Esophagus muscularis mucosa (tissue), 4 donors: ENCODE data around the gene SH3BP5L. TPM values are rescaled to one million over a fixed set of nuclear protein-coding genes. Genes with fewer than 3 reads are reported as not detected.

ENCODE experiments used
- DNase-seq: peaks from one replicate; pipeline ENCODE4 v3.0.0-alpha.2; 2017; ENCODE audit errors: extremely low spot score
- H3K27ac ChIP-seq, 4 donors: fragments of 200-600 bp; sonication (generic); replicated peaks in 1 of 4; 1 replicate in 3 of 4; 2 replicates in 1 of 4; pipeline ENCODE4 v1.5.1; 2016 to 2019; ENCODE audit warnings: mild to moderate bottlenecking in 1 of 4
- H3K27me3 ChIP-seq, 4 donors: fragments of 200-600 bp; sonication (generic); one replicate each; pipeline versions ENCODE4 v1.5.1 to v1.6.0; 2016 to 2019
- H3K36me3 ChIP-seq, 4 donors: fragments of 200-600 bp; sonication (generic); one replicate each; pipeline ENCODE4 v1.5.1; 2016 to 2019
- H3K4me1 ChIP-seq, 4 donors: fragments of 200-600 bp; sonication (generic); one replicate each; pipeline ENCODE4 v1.5.1; 2016 to 2019
- H3K4me3 ChIP-seq, 4 donors: fragments of 200-600 bp; sonication (generic); 1 replicate in 2 of 4; 2 replicates in 2 of 4; pipeline ENCODE4 v1.5.1; 2016 to 2019; ENCODE audit warnings: mild to moderate bottlenecking in 4 of 4, moderate library complexity in 1 of 4
- H3K9me3 ChIP-seq, 4 donors: fragments of 200-600 bp; sonication (generic); 1 replicate in 3 of 4; 2 replicates in 1 of 4; pipeline ENCODE4 v1.5.1; 2016 to 2019
- CTCF ChIP-seq, 3 experiments: fragments of 200-600 bp in 2 of 3; fragments of 450-650 bp in 1 of 3; sonication (generic) in 2 of 3; IDR thresholded peaks; one replicate each; pipeline ENCODE4 v1.5.1; 2017 to 2019; ENCODE audit warnings: antibody characterized with exemption in 3 of 3, mild to moderate bottlenecking in 2 of 3, moderate library complexity in 1 of 3
- EP300 ChIP-seq: sonication (generic); formaldehyde crosslinking; IDR thresholded peaks from one replicate; pipeline ENCODE4 v1.6.1; 2017; ENCODE audit warnings: antibody characterized with exemption
- POLR2A ChIP-seq: fragments of 450-650 bp; IDR thresholded peaks from one replicate; pipeline ENCODE4 v1.6.1; 2017; ENCODE audit warnings: antibody characterized with exemption, moderate library complexity, mild to moderate bottlenecking, low read depth
- POLR2AphosphoS5 ChIP-seq, 2 donors: sonication (generic); formaldehyde crosslinking; IDR thresholded peaks; one replicate each; pipeline ENCODE4 v1.6.1; 2017; ENCODE audit warnings: antibody characterized with exemption in 2 of 2
- WGBS: methylation state at CpG from one replicate; pipeline ENCODE4 v1.1.5; 2018; 5-methylcytosine and 5-hydroxymethylcytosine counted together
- intact Hi-C: fragments of 100-400 bp; cut with DNase I; formaldehyde crosslinking; loops from one replicate; pipeline ENCODE4 v1.15.1; 2023
- total RNA-seq, 4 donors: library from RNA; depleted of rRNA; stranded (reverse); fragments of >200 nt; gene quantifications; one replicate each; pipeline versions ENCODE4 v1.1.0 to v1.2.1, GENCODE V29; 2016

SH3BP5L gene
- total RNA-seq, 4 donors from 2014 or later: 19.9 to 36.2 (median 28.3) TPM

- intact Hi-C loops: no loop called here
- H3K27ac ChIP-seq: no peak overlapping the region
- no peak overlapping the region for H3K4me3 ChIP-seq
- no peaks in the 10 kb centered on the region for H3K27me3 ChIP-seq
- DNase-seq: no peak
- TF ChIP-seq POLR2AphosphoS5 (IDR thresholded peaks at IDR 0.05) (no peak), EP300 (no peak), POLR2A (no peak), CTCF (IDR thresholded peaks at IDR 0.05) (no peak)
- peaks cover 0 to 12% (median 3%) of the 10 kb centered on the region in 4 donors for H3K4me1 ChIP-seq
- H3K9me3 ChIP-seq: no peaks in the 10 kb centered on the region
- peaks cover 34 to 80% (median 76%) of the 10 kb centered on the region in 4 donors for H3K36me3 ChIP-seq
- WGBS: 95% methylated on average over 2 of the region's 2 CpGs
Measured at GRCh38 chr1:248851390-248851789, 25.7 kb upstream of the SH3BP5L start.

GRCh38 chr1:248850536-248851251 lies 25.0 kb upstream of the SH3BP5L start:
- H3K27ac ChIP-seq: no peak overlapping the region
- DNase-seq: no peak
- peaks cover 41 to 84% (median 81%) of the 10 kb centered on the region in 4 donors for H3K36me3 ChIP-seq
- intact Hi-C loops: no loop called here
- H3K9me3 ChIP-seq: no peaks in the 10 kb centered on the region
- TF ChIP-seq CTCF (IDR thresholded peaks at IDR 0.05) (no peak), POLR2A (no peak), EP300 (no peak), POLR2AphosphoS5 (IDR thresholded peaks at IDR 0.05) (no peak)
- 85% methylated on average over 2 of the region's 10 CpGs for WGBS
- no peaks in the 10 kb centered on the region for H3K27me3 ChIP-seq
- H3K4me1 ChIP-seq: peaks cover 0 to 12% (median 3%) of the 10 kb centered on the region in 4 donors
- H3K4me3 ChIP-seq: no peak overlapping the region

DNA sequence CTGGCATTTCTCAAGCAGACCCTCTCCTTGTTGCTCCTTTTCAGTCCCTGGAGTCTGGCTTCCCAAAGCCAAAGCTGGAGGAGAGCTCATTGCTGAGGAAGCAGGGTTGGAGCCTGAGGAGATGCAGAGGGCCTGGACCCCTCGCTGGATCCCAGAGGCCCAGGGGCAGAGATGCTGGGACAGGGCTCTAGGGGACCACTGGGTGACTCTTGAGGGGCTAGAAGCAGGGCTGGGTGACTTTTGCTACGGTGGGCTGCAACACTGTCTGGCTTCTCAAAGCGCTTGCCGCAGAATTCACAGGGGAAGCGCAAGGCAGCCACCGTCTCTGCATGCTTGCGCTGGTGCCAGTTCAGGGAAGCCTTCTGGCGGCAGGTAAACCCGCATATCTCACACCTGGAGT lies 24.4 kb upstream of the SH3BP5L start:
- Histone ChIP-seq H3K9me3 (no peaks in the 10 kb centered on the region), H3K4me3 (no peak overlapping the region), H3K27me3 (no peaks in the 10 kb centered on the region), H3K36me3 (peaks cover 44 to 84% (median 81%) of the 10 kb centered on the region in 4 donors), H3K27ac (no peak overlapping the region), H3K4me1 (peaks cover 0 to 12% (median 1%) of the 10 kb centered on the region in 4 donors)
- no peak for TF ChIP-seq POLR2AphosphoS5 (IDR thresholded peaks at IDR 0.05)
- no peak for TF ChIP-seq POLR2A
- TF ChIP-seq EP300: no peak
- TF ChIP-seq CTCF (IDR thresholded peaks at IDR 0.05): no peak
- intact Hi-C loops: no loop called here
- WGBS: 96% methylated on average over 7 of the region's 9 CpGs
- DNase-seq: no peak

DNA sequence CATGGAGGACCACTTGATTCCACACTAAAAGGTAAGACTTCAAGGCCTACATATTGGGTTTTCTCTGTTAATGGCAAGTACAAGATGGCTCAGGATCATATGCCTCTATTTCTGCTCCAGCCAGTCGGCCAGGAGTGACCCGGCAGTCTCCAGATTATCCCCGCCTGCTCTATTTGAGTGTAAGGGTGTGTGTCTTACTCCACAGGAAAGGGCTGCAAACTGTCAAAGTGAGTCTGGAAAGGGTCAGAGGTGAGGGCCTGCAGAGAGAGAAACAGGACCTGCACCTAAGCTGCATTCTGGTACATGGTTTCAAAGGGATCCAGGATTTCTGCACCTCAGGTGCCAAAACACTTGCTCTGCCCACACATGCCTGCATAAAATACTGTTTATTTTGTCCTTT lies 23.9 kb upstream of the SH3BP5L start:
- WGBS: 89% methylated on average over 3 of the region's 3 CpGs
- peaks cover 44 to 84% (median 81%) of the 10 kb centered on the region in 4 donors for H3K36me3 ChIP-seq

More for the DNA sequence above, 23.9 kb upstream of the SH3BP5L start:
- no peak overlapping the region for H3K4me3 ChIP-seq
- H3K27me3 ChIP-seq: no peaks in the 10 kb centered on the region
- H3K27ac ChIP-seq: no peak overlapping the region
- intact Hi-C loops: no loop called here
- DNase-seq: no peak
- TF ChIP-seq CTCF (IDR thresholded peaks at IDR 0.05) (no peak), POLR2A (no peak), POLR2AphosphoS5 (IDR thresholded peaks at IDR 0.05) (no peak), EP300 (no peak)
- no peaks in the 10 kb centered on the region for H3K9me3 ChIP-seq
- peaks cover 0 to 12% (median 1%) of the 10 kb centered on the region in 4 donors for H3K4me1 ChIP-seq
